AG09309 (cell line): ENCODE data around the gene NDUFA12.

Experiments used
- DNase-seq: peaks from one replicate; pipeline ENCODE4 v3.0.0-alpha.2; 2010; ENCODE audit warnings: low read depth
- H3K4me3 ChIP-seq: 2 replicates; pipeline ENCODE4 v1.5.1; 2011; ENCODE audit warnings: mild to moderate bottlenecking, low read depth, low read length, moderate library complexity; ENCODE audit not compliant: control insufficient read depth
- CTCF ChIP-seq: IDR thresholded peaks from 2 replicates; pipeline ENCODE4 v1.5.1; 2011; ENCODE audit warnings: mild to moderate bottlenecking, low read depth, low read length, inconsistent platforms; ENCODE audit not compliant: insufficient read depth, control insufficient read depth; ENCODE audit errors: missing control alignments

The NDUFA12 gene

DNA sequence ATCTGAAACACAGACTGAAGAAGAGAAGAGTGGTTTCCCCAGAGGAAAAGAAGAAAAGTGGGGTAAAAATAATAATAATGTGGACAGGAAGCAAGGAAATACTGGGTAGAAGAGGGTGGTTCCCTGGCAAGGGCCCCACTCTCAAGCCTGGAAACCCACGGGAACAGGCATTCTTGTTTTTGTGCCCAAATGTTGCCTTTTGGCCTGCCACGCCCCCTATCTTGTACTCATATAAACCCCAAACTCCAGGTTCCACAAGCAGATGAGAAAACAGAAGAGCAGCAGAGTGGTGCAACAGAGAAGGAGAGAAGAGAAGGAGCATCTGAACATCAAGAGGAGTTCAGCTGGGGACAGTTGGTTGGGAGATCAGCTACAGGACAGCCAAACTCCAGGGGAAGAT, 51.2 kb downstream of the NDUFA12 start:
- H3K4me3 ChIP-seq = no peak overlapping the region
- no peak for DNase-seq
- TF ChIP-seq CTCF = no peak

DNA sequence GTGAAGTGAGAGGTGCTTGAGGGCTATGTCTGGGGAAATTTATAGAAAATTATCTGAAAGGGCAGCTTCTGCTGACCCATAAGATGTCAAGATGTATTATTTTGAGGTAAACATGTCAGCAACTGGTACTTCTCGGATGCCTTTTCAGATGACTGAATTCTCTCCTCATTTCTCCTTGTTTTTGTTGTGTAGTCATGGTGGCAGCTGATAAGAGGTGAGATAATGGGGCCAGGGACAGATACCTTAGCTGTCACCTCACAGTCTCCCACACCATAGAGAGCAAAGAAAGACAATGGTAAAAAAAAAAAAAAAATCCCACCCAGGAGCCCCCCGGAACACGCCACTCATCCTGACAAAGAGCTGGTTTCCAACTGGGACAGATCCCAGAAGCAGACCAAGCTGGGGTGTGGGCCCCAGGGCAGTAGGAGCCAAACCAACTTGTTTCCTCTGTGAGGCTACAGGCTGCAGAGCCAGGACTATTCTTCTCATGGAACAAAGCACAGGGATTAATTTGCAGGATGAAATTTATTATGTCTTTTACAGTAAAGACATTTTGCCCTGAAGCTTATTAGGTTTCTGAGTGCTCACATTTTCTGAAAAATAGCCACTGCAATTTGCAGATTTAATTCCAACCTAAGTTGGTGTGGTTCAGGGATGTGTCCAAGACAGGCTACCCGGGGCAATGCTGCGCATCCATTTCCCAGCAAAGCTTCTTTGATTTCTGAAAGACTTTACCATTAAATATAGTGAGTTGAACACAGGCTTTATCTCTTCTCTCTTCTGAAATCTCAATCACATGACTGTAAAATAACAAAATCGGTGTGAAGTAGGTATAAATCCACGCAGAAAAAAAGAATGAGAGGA, 52.2 kb downstream of the NDUFA12 start:
- TF ChIP-seq CTCF = no peak
- DNase-seq = no peak
- H3K4me3 ChIP-seq = no peak overlapping the region

DNA sequence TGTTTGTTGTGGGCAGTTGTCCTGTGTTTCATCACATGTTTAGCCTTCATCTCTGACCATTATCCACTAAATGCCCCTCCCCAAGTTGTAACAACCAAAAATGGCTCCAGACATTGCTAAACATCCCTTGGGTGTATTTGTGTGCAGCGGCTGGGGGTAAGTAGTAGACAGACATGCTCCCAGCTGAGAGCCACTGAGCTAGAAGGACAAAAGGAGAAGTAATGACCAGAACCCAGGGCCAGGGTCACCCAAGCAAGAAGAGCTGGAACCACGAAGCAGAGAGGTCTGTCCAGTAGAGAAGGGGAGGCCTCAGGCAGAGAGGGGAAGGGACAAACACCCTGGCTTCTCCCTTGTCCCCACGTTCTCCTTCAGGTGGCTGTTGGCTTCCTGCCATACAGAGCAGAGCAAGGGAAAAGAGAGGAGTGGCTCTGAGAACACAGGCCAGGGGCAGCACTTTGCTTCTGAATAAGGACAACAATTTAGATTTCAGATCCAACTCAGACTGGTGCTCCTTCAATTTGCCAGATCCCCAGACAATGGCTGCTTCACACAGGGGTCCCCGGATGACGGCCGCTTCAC, 55.2 kb downstream of the NDUFA12 start:
- TF ChIP-seq CTCF = no peak
- H3K4me3 ChIP-seq = no peak overlapping the region
- no peak for DNase-seq

GRCh38 chr12:94942663-94943062, 60.8 kb downstream of the NDUFA12 start:
- DNase-seq = no peak
- no peak for TF ChIP-seq CTCF
- H3K4me3 ChIP-seq = no peak overlapping the region

GRCh38 chr12:94941440-94941862, 62.0 kb downstream of the NDUFA12 start:
- no peak for TF ChIP-seq CTCF
- peak; percentile 70 for DNase-seq
- H3K4me3 ChIP-seq = no peak overlapping the region

GRCh38 chr12:94940771-94941170, 62.7 kb downstream of the NDUFA12 start:
- TF ChIP-seq CTCF = no peak
- H3K4me3 ChIP-seq = no peak overlapping the region
- DNase-seq = no peak
